Endometrial microvascular endothelial cells (primary cell): ENCODE results near the gene EML4. TPM values are rescaled to one million over a fixed set of nuclear protein-coding genes. Genes with fewer than 3 reads are reported as not detected.
"Not testable (repeated sequence)": the region's sequence is repeated elsewhere in the genome, so short reads cannot be mapped to it uniquely, and the experiment has no call there.

ENCODE experiments used
- in situ Hi-C: cut with HindIII; loops from 2 replicates; pipeline ENCODE4 v1.10.0; 2017; ENCODE audit warnings: low sequenced_read_pairs, low pct_unique_long_range_greater_than_20kb; ENCODE audit errors: inconsistent ontology term
- total RNA-seq: library from RNA; depleted of rRNA; stranded (reverse); fragments of >200 nt; gene quantifications from one replicate; pipeline ENCODE4 v1.2.3, GENCODE V29; 2015; ENCODE audit errors: inconsistent ontology term

Gene EML4
- total RNA-seq, 1 donor from 2014 or later = 19.5 TPM

DNA sequence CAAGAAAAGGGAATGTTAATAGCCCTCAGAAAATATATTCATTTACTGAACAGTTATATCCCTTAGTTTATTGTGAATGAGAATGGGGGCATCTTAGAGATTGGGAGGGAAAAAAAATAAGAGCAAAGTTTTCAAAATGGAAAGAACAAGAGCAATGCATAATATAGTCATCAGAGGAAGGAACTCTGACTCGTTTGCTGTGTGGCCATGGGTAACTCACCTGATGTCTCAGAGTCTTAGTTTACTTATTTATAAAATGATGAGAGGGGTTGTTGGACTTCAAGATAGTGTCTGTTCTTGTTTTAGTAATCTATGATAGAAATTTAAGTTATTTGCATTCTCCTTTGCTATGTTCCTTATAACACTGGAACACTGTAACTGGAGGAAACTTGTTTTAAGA, 70.7 kb downstream of the EML4 start:
- in situ Hi-C loops = no loop called here

DNA sequence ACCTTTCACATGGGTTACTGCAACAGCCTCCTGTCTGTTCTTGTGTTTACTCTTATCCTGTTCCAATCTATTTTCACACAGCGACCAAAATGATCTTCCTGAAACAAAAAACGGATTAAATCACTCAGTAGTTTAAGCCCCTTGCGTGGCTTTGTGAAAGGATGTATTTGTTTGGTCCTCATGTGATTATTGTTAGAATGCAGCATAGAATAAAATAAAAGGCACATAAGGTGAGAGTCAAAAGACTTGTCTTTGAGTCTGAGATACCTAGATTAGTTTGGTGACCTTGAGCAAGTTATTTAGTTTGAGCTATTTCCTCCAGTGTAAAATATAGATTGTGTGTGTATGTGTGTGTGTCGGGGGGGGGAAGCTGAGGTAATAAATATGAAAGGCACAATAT, 72.4 kb downstream of the EML4 start:
- in situ Hi-C loops = no loop called here

DNA sequence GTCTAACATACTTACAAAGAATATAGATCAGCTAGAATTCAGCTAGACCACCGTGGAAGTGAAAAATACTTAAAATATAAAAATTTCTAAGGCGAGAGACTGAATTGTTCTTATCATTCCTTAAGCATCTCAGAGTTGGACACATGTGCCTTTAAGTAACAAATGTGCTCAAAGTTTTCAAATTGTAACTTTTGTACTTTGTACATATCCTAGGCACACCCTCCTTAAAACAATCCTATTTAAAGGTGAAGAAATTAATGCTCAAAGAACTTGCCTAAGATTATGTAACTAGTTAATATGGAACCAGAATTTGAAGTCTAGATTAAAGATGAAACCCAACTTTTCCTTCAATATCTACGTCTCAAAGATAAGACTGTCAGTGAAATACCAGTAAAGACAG, 74.1 kb downstream of the EML4 start:
- in situ Hi-C loops = no loop called here

DNA sequence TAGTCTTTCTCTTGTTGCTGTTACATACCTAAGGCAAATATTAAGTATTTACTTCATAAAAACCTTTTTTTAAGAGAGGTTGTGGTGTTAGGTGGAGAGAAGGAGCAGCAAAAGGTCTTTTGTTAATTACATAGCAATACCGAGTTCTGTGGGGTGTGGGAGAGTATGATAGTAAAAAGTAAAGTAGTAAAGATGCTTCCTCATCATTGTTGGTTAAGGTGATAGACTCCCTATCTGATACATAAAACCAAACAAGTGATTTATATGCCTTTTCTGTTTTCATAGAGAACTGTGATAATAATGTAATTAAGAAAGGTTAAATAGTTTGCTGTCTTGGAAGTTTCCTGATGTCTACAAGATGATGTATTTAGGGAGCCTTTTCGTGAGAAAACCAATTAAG, 75.4 kb downstream of the EML4 start:
- in situ Hi-C loops = no loop called here

DNA sequence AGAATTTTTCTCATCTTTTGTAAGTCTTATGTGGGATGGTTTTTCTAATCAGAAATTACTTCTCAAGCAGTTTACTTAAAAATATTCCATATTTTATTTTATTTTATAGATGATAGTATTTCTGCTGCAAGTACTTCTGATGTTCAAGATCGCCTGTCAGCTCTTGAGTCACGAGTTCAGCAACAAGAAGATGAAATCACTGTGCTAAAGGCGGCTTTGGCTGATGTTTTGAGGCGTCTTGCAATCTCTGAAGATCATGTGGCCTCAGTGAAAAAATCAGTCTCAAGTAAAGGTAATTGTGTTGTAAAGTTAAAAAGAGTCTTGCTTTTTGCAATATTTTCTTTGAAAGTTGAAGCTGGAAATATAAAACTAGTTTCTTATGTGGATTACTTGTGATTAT, 76.2 kb downstream of the EML4 start:
- in situ Hi-C loops = no loop called here

DNA sequence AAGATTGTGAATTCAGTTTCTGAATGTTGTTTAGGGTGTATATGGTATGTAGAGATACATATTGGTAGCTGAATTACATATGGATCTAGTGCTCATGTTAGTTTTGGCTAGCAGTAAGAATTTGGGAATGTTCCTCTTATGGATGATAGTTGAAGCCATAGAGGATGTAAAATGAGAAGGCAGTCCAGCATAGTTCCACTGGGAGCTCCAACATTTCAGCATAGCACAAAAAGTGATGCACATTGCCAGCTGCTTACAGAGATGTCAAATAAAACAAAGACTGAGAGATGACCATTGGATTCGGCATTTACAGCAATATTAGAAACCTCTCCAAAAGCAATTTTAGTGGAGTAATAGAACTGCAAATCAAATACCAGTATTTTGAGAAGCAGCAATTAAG, 77.4 kb downstream of the EML4 start:
- in situ Hi-C loops = no loop called here

DNA sequence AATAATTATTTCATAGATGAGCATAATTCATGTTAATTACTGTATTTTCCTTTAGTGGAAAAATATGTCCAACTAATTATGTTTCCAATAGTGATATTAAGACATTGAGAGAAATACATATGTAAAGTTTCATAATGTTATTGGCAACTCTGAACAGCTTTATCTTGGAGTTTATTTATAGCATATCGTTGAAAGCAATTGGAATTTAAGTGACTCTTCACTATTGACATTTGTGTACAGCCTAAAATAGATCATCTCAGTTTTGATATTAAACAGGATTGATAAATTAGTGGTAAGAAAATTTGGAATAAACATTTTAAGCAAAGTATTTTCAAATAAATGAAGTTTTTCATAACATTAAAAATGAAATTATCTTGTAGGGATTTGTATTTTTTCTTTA, 79.7 kb downstream of the EML4 start:
- in situ Hi-C loops = no loop called here

DNA sequence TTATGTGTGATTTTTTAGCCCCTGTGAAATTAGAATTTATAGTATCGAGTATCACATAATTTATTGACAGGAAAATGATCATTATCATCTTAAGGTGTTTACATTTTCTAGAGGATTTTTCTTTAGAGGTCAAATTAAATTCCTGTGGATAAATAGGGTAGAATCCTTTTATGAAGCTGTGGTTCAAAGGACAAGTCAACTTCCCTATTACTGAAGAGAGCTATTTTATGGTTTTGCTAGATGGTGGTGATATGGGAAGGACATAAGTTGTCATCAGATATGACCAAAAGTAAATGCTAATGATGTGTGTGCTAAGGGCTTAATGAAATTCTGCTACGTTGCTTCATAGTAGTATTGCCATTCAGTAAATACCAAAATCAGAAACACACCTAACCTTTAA, 80.1 kb downstream of the EML4 start:
- in situ Hi-C loops = no loop called here

DNA sequence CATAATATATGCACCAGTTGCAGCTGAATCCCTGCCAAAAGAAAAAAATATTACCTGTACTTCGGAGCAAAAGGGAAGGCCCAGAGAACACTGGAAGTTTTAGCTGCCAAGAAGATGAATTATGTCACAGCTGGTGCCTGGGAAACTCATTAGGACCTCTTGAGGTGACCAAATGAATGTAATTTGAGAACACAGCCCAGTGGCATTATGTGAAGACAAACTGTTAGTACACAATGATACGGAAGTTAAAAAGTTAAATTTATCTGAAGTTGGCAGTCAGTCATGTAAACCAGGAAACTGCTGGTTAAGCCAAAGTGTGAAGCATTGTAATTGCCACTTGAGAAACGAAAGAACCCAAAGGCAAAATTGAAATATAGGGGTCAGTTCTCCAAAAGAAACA, 80.7 kb downstream of the EML4 start:
- in situ Hi-C loops = no loop called here

DNA sequence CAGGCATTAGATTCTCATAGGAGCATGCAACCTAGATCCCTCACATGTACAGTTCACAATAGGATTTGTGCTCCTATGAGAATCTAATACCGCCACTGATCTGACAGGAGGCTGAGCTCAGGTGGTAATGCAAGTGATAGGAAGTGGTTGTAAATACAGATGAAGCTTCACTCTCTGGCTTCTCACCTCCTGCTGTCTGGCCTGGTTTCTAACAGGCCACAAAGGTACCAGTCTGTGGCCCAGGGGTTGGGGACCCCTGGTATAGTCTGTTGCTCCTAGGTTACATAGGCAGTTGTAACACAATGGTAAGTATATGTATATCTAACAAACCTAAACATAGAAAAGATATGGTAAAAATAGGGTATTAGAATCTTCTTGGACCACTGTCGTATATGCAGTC, 81.8 kb downstream of the EML4 start:
- in situ Hi-C loops = no loop called here

DNA sequence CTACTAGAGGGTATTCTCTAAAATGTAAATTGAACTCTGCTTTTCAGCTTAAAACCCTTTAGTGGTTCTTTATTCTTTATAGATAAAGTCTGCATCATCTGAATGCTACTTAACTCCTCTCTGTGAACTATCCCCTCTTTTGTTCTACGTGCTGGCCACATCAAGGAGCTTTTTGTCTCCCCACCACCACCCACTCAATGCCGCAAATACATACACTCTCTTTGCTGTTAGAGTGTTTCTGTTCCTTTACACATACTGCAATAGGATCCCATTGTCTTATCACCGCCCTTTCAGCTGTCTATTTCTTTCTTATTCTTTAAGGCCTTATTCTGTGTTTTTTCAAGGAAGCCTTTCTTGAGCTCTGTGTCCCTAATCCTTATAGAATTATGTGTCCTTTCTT, 83.3 kb downstream of the EML4 start:
- in situ Hi-C loops = no loop called here

DNA sequence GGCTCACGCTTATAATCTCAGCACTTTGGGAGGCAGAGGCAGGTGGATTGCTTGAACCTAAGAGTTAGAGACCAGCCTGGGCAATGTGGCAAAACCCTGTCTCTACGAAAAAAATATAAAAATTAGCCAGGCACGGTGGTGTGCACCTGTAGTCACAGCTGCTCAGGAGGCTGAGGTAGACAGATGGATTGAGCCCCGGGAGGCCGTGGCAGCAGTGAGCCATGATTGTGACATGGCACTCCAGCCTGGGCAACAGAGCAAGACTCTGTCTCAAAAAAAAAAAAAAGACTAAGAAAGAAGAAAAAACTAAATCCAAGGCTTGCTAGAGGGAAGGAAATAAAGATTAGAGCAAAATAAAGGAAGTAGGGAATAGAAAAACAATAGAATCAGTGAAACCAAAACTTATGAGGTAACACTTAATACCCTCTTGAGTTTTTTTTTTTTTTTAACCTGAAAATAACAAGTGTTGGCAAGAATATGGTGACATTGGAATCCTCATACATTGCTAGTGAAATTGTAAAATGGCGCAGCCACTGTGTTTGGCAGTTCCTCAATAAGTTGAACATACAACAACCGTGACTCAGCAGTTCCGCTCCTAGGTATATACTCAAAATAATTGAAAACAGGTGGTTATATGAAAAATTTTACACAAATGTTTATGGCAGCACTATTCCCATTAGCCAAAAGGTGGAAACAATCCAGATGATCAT, 85.2 kb downstream of the EML4 start:
- in situ Hi-C loops = no loop called here

DNA sequence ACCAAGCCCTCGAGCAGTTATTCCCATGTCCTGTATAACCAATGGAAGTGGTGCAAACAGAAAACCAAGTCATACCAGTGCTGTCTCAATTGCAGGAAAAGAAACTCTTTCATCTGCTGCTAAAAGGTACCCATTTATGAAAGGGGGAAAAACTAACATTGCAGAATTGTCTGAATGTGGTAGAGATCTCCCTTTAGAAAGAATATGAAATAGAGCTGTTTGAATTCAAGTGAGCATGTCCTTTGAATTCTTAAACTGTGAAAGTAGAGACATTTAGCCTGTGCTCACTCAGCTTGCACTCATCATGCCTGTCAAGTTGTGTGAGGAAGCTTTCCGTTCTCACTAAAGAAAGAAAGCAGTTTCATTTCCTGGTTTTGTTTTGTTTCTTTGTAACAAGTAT, 87.4 kb downstream of the EML4 start:
- in situ Hi-C loops = no loop called here

DNA sequence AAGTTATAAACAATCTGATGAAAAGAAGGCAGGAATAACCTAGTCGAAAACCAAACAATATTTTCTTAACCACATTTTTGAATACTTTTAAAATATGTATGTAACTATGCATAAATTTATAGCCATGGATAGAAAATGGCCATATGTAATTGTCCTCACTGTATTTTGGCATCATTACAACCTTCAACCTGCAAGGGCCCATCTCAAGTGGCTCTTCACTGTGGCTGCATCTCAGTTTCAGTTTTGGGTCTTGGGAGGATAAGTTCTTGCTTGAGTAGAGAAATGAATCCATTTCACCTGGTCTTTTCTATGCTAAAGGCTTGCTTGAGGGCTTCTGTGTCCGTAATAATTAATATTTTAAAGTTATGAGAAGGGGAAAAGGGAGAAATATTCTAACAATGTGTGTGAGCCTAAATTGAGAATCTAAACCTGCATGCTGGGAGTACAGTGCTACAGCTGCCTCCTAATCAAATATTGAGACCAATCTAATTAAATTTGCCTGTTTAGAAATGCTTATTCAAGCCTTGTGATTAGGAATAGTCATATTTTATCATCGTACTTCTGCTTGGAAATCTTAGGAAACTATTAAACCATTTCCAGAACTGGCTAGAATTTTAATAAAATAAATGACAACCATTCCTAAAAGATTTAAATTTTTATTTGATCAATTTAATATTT, 92.5 kb downstream of the EML4 start:
- in situ Hi-C loops = no loop called here

DNA sequence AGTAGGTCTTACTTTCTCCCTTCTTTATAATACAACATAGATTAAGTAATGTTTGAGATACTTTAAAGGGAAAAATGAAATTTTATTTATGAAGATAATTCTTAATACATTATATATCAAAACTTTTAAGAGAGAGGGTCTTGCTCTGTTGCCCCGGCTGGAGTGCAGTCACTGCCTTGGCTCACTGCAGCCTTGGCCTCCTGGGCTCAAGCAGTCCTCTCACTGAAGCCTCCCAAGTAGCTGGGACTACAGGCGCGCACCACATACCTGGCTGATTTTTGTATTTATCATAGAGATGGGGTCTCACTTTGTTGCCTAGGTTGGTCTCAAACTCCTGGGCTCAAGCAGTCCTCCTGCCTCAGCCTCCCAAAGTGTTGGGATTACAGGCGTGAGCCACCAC, 97.1 kb downstream of the EML4 start:
- in situ Hi-C loops = no loop called here

DNA sequence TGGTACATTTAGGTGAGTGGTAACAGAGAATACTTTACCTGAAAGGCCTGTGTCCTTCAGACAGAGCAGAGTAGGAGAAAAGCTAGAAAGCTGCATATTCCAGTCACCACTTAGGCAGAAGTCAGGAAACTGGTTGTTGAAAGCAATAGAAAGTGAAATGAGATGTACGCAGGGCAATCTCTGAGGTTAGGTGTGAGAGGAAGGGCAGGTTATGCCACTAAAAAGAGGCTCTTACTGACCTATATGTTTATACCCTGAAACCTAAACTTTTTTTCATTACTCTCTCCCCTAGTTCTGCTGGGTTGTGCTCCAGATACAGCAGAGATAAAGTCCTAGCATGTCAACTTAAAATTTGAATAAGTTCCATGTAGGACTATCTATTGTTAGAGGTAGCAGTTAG, 98.4 kb downstream of the EML4 start:
- in situ Hi-C loops = no loop called here

DNA sequence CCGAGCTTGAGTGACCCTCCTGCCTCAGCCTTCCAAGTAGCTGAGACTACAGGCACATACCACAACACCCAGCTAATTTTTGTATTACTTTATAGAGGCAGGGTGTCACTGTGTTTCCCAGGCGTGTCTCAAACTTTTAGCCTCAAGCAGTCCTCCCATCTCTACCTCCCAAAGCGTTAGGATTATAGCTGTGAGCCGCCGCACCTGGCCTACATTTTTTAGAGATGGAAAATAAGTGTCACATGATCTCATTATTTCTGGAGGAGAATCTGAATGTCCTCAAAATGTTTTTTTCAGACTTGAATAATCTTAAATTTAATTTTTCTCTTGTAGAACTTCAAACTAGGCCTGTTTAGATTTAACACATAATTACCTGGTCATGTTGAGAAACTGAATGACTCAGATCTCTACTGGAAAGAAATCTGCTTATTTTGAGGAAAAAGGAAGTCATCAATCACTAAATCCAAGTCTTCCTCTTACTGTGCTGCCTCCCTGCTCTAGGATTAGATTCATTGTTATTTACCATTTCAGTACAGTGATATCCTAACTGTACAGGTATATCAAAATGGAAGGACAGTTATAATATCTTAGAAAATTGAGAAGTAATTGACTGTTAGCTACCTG, 99.5 kb downstream of the EML4 start:
- in situ Hi-C loops = no loop called here

DNA sequence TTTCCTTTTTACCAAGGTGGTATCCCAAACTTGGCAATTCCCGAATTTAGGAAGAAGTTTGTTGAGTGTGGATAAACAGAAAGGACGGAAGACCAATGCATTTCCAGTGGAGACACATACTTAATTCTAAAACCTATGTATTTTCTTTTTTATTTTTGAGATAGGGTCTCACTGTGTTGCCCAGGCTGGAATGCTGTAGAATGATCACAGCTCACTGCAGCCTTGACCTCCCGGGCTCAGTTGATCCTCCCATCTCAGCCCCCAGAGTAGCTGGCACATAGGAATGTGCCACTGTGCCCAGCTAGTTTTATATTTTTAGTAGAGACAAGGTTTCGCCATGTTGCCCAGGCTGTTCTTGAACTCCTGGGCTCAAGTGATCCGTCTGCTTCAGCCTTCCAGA, 101.6 kb downstream of the EML4 start:
- in situ Hi-C loops = no loop called here

DNA sequence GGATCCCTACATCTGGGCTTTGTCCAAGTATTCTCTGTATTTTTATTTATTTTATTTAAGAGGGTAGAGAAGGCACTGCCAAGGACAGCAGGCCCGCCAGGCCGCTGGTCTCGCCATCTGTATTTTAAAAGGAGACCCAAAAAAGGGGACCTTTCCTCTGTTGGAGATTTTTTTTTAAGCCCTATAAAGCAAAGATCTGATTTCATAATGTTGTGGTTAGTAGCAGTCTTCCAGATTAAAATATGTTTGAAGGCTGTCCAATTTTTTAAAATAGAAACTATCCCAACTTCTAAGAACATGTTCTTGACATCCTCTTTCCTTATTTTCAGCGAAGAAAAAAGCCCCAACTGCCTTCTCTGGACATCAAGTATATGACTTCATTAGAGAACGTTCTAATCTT, 102.1 kb downstream of the EML4 start:
- in situ Hi-C loops = not testable (repeated sequence)

DNA sequence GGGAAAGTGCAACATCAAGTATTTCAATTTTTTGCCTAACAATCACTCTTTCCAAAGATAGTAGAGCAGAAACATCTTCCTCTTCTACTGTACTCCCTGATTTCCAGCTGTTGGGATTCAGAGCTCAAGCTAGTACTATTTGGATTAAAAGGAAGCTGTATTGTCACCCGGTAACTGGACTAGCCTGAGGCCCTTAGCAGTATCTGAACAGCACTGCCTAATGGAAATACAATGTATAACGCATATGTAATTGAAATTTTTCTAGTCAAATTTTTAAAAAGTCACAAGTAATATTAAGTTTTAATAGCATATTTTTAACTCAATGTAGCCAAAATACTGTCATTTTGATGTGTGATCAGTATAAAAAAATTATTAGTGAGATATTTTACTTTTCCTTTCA, 105.7 kb downstream of the EML4 start:
- in situ Hi-C loops = no loop called here
